SK-N-SH treated with all-trans-retinoic acid at 6 μM for 48 hours (cell line): ENCODE data around the gene MYLK4.

ENCODE experiments used
- CSDC2 ChIP-seq: fragments of 250-450 bp; sonication (Bioruptor Pico); IDR thresholded peaks from 2 replicates; pipeline ENCODE4 v1.5.0; 2020; ENCODE audit warnings: mild to moderate bottlenecking, moderate library complexity
- PATZ1 ChIP-seq: fragments of 250-450 bp; sonication (Bioruptor Pico); IDR thresholded peaks from 2 replicates; pipeline ENCODE4 v1.8.0; 2020; ENCODE audit warnings: mild to moderate bottlenecking, moderate library complexity, borderline replicate concordance
- RARB ChIP-seq: fragments of 250-450 bp; sonication (Bioruptor Pico); IDR thresholded peaks from 2 replicates; pipeline ENCODE4 v1.8.0; 2021; ENCODE audit warnings: mild to moderate bottlenecking, moderate library complexity
- TSHZ2 ChIP-seq: fragments of 250-450 bp; sonication (Bioruptor Pico); IDR thresholded peaks from 2 replicates; pipeline ENCODE4 v1.5.0; 2020; ENCODE audit warnings: mild to moderate bottlenecking, moderate library complexity

- TF ChIP-seq PATZ1 (no peak), TSHZ2 (no peak), RARB (CRISPR knock-in tag) (no peak), CSDC2 (CRISPR knock-in tag) (no peak)
Measured at GRCh38 chr6:2775003-2775402, 24.3 kb upstream of the MYLK4 start.
